Putamen (tissue), 1 donor: ENCODE results near the gene NAALADL2.
A peak's percentile ranks its signal among the peaks of the same experiment; 100 is the strongest.
"Not testable (repeated sequence)": the region's sequence is repeated elsewhere in the genome, so short reads cannot be mapped to it uniquely, and the experiment has no call there.

Experiments used
- DNase-seq: peaks from one replicate; pipeline ENCODE4 v3.0.0-alpha.2; 2016; ENCODE audit warnings: low spot score

NAALADL2 gene

DNA sequence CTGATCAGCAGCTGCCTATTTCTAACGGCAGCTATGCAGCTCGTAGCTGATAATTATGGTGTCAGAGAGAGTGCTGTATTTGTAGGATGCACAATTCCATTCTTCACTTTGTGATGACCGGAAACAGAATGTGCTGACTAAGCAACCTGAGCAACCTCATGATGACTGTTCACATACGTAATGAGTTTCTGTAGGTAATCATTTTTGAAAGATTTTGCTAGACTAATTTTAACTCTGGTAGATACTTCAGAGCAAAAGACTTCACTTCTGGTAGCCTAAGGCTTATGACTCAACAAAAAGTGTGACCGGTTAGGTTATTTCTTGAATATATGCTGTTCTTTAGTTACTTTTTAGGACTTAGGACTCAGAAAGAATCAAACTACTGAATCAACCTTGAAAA is 567.7 kb downstream of the NAALADL2 start:
- no peak for DNase-seq

DNA sequence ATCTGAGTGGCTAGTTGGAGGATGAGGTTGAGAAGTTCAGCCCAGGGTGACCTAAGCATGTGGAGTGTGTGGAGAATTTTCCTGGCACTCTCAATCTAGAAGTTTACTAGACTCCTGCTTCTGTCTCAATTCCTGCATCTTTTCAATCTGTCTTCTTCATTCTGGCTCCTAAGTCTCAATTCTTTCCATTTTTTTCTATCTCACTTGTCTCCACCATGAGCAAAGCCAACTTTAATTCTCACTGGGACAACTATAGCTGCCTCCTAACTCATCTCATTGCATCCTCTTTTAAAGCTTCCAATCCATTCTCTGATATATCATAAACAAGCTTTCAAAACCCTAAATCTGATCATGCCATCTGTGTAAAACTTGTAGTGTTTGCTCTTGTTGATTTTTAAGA is 569.3 kb downstream of the NAALADL2 start:
- DNase-seq, result no peak

DNA sequence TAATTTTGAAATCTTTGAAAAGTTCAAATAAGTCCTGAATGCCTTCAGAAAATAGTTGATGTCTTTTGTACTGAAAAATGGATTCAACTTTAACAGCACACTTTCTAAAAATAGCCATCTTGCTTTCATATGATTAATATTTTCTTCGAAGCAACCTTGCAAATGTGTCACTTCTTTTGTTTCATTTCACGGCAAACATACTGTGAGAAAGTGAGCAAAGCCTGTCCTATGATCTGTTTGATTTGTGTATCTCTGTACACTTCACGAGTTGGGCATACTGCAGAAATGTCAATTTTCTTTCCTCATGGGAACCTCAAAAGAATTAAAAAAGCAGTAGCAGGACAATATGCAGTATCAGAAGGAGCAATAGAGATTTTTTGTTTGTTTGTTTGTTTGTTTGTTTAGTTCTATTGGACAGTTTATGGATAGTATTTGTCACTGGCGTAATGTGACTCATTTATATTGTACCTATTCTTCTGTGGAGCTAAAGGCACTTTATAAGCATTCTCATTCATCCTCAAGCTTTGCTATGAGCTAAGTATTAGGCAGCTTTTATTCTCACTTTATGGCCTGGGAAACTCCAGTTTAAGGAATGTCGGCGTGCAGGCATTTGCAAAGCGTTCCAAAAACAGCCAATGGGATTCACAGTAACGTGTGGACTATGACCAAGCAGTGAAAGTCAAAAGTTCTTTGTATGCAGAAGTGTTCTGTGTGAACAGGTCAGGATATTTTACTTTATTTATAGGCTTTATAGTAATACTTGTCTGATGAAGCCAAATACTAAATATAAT is 572.0 kb downstream of the NAALADL2 start:
- DNase-seq, result no peak

DNA sequence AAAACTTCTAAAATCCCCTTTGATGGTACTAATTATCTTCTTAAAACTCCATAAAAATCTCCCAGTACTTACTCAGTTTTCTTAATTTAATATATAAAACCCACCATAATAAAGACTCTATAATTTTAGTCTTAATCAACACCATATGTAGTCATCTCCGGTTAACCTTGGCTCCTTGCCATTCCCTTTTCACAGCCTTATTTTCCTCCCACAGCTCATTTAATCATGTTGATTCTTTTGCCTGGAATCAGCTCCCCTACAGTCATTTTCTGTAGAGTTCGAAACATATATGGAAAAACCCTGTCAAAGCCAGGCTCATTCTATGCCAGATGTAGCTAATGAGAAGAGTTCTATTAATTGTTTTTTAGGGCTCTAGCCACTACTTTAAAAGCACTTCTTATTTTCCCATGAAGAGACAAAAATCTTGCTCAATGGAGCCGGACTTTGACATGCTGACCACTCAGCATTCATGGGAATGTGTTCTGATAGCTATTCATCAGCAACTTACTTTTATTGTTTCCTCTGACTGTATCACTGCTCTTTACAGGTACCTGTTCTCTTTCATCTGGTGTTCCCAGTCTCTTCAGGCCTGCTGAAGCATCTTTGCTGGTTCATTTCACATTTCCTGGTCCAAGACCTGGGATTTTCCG is 573.4 kb downstream of the NAALADL2 start:
- DNase-seq, result no peak

DNA sequence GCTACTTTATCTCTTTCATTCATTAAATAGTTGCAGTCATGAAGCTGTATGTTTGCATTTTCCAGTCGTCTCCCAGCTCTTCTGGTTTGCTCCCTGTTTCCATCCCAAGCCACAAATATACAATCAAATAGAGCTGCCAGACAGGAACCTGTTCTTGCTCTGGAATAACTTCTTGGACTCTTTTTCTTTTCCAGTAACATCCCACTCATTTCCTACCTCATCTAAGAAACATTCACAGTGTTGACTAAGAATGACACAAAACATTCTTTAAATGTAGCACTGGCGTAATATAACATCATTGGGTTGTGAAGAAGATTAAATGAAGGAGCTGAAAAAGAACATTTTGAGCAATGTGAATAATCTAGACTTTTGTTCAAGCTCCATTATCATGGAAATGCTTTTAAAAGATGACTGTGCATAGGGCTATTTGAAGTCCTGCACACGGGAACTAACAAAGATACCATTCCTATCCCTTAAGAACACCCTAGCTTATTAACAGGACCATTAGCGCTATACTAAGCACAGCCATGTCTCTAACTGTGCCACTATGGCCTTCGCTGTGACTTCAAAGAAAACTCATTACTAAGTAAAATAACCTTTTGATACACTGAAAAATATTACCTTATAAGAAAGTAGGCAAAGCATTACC is 574.0 kb downstream of the NAALADL2 start:
- DNase-seq, result no peak

DNA sequence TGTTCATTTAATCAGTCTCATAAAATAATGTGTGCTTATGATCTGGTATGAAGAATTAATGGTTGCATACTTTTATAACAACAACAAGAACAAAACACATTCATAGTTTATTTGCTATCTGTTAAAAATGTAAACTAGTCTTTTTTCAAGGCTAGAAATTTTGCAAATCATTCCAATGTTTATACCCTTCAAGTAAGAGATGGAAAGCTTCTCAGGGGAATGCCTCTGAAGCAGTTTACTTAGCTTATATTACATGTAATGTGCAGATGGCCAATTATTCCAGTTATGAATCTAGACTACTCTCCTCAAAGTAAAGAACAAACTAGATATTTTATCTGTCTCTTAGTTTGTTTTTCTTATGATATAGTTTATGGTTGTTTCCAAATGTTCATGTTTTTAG is 575.4 kb downstream of the NAALADL2 start:
- no peak for DNase-seq

DNA sequence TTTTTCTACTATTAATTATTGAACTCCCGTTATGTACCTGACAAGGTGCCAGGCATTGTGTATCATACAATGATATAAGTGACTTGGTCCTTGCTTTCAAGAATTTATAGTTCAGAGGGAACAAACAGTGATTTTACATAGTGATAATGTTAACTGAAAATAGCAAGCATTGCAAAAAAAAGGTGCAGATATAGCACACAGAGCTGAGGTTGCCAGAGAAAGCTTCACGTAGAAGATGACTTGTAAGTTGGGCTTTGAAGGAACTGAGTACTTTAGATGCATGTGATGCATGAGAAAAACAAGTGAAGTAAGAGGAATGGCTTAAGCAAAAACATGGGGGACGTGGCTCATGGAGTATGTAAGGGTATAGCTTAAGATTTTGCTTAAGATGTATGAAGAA is 584.5 kb downstream of the NAALADL2 start:
- no peak for DNase-seq

DNA sequence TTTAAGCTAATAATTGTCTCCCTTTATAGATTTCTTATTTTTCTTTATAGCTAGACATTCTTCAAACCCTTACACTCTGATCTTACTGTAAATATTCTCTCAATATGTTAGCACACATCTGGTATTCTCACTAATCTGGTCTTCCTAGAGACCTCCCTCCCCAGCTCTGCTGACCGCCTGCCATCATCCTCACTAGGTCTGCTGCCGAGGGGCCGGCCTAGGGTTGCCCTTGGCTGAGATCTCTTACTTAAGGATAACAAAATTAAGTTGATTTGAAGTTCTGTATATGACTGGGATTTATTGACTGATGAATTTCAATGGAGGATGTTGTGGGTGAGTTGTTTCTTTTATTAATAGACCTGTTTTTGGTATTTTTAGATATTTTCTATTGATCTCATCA is 586.6 kb downstream of the NAALADL2 start:
- DNase-seq, result no peak

DNA sequence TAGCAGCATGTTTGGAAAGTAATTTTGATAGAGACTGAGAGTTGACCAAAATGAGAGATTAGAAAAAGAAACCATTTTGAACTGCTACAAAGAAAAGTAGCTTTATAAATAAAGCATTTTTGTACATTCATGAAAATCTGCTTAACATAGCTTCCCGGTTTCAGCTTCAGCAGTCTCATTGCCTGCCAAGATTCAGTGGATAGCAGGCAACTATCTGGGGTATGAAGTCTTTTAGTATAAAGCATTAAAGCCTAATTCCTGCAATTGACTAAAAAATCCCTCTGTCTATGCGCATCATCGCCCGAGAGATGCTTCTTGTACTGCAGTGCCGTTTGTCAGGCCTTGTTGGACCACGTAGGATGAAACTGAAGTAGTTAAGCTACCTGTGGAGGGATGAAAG is 588.4 kb downstream of the NAALADL2 start:
- no peak for DNase-seq

DNA sequence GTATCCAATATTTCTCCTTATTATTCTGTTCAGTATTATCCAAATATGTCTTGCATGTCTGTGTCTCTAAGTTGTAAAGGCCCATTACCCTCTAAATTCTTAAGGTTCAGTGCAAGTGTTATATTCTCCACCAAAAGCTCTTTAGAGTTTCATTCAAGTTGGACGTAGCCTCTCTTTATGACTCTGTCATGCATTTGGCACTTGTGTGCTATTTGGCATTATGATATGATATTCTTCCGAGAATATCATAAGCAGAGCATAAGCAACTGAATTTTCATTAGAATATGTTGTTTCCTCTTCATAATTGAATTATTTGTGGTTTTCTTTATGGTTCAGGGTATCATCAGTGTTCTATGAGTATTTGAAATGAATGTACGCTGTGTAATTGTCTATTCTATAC is 594.2 kb downstream of the NAALADL2 start:
- DNase-seq, result no peak

DNA sequence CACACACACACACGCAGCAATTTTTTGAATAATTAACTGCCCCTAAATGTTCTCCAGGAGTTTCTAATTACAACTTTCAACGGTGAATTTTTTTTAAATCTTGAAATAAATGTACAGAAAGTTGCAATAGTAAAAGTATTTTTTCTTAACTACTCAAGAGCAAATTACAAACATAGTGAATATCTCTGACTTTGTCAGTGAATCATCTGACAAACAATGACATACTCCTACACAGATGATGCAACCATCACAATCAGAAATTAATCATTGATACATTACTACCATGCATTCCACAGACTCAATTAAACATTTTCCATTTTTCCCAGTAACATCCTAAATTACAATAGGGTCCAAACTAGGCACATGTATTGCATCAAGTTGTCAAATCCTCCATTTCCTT is 597.3 kb downstream of the NAALADL2 start:
- DNase-seq, result no peak

DNA sequence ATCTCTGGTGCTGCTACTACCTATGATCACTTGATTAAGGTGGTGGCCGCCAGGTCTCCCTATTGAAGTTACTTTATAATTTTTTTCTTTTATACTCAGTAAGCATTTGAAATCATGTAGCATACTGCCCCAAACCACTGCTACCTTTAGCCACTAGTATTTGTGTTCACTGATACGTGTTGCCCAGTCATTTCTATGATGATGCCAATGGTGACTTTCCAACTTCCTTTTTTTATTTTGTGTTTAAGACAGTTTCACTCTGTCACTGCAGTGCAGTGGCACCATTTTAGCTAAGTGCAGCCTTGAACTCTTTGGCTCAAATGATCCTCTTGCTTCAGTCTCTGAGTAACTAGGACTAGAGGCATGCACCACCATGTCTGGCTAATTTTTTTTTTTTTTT is 598.2 kb downstream of the NAALADL2 start:
- no peak for DNase-seq

DNA sequence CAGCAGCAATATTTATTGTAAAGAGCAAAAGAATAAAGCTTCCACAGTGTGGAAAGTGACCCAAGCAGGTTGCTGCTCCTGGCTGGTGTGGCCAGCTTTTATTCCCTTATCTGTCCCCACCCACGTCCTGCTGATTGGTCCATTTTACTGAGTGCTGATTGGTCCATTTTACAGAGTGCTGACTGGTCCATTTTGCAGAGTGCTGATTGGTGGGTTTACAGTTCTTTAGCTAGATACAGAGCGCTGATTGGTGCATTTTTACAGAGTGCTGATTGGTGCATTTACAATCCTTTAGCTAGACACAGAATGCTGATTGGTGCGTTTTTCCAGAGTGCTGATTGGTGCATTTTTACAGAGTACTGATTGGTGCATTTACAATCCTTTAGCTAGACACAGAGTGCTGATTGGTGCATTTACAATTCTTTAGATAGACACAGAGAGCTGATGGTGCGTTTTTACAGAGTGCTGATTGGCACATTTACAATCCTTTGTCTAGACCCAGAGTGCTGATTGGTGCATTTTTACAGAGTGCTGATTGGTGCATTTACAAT is 601.8 kb downstream of the NAALADL2 start:
- DNase-seq, result not testable (repeated sequence)

DNA sequence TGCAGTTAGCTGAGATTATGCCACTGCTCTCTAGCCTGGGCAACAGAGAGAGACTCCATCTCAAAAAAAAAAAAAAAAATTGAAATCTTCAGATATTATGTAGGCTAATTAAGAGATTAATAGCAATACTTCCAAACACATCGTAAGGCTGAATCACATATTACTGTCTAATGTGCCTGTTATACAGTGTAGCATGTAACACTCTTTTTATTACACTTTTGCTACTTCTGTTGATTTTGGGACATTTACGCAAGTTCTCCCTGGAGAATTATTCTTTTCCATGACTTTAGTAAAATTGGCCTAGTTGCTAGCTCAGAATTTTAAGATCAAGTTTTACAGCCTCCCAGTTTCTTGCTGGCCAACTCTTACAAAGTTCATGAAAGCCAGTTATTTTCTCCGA is 605.2 kb downstream of the NAALADL2 start:
- no peak for DNase-seq

DNA sequence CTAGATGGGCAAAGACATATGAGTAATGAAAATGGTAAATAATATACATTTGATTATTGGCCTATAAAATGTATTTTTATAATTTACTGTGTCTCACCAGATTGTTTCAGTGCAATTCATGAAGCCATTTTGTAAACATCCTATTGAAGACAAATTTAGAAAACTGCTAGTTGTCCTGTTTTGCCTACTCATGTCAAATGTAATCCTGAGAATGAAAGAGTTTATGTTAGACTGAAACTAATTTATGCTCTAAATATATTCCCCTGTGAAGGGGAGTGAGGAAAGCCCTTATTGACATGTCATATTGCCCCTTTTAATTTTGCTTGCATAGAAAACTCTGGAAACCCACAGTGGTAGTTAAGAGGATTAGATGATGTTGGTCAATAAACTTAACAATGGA is 610.0 kb downstream of the NAALADL2 start:
- DNase-seq, result no peak

DNA sequence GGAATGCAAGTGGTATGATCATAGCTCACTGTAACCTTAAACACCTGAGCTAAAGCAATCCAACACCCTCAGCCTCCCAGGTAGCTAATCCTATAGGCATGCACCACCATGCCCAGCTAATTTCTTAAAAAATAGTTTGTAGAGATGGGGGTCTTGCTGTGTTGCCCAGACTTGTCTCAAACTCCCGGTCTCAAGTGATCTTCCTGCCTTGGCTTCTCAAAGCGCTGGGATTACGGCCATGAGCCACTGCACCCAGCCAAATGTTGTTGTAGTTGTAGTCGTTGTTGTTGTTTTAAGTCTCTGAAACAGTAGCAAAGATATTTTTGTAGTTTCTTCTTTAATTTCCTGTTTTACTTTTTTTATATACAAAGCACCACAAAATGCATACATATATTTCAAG is 616.6 kb downstream of the NAALADL2 start:
- no peak for DNase-seq

DNA sequence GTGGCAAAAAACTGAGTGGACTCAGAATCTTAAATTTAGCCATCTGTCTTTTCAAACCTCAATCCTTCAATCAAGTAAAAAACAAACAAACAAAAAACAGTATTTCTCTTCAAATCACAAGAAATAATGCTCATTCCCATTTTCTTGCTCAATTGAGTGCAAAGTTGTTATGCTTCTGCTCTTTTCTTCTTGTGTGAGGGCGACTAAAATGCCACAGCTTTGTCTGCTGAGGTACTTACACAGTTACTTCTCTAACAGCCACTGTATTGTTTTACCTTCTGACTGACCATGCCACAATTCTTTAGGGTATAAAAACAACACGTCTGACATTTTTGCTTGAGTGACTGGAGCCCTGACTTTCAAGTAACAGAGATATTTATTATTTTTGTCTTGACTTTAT is 617.4 kb downstream of the NAALADL2 start:
- DNase-seq, result no peak

DNA sequence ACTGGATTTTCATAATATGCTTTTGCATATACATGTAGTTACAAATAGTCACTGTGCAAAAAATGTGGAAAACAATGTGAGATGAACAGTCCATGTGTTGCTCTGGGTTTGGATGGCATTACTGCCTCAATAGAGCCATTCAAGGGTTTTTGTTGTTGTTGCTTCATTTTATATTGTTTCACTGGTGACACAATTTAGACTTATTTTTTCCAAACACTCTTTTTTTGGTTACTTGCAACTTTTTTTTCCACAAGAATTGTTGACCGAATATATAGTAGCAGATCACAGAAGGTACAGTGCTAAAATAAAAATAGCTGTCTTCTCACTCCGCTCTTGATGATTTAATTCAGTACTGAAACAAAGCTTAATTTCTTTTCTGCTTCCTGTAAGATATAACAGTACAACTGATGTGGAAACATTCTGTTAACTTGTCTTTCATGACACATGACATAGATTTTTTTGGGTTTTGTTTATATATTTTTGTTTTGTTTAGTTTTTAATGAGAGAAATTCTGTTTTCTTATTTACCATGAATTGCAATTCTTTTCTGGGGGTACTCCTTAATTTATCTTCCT is 618.6 kb downstream of the NAALADL2 start:
- DNase-seq, result peak; percentile 19

DNA sequence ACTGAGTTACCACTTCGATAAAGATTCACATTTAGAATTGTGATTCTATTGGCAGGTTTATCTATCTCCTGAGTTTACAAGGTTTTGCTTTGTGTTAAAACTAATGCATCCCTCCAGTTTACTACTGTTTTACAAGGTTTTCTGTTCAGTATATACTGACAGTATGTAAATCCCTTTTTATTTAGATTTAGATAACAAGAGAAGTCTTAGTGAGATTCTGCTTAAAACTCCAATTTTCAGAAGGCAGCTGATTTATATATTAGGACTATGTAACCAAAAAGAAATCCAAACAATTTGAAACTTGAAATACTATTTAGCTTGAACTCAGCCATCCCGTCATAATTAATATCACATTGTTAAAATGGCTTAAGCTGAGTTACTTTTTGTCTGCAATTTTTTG is 619.2 kb downstream of the NAALADL2 start:
- no peak for DNase-seq

DNA sequence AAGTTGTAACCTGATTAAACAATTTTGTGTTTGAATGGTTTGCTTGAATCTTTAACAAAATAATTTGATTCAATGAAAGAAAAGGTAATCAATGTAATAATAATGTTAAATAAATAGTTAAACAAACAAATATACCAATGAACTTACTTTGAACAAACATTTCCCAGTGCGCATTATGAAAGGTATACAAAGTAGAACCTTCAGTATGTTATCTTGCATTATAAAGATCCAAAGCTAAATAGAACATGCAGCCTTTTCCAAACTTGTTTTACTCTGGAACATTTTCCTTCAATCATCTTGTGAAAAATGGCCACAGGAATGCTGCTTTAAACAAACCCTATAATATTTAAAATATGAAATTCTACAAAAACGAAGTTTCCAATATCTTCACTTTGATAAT is 620.0 kb downstream of the NAALADL2 start:
- DNase-seq, result no peak

DNA sequence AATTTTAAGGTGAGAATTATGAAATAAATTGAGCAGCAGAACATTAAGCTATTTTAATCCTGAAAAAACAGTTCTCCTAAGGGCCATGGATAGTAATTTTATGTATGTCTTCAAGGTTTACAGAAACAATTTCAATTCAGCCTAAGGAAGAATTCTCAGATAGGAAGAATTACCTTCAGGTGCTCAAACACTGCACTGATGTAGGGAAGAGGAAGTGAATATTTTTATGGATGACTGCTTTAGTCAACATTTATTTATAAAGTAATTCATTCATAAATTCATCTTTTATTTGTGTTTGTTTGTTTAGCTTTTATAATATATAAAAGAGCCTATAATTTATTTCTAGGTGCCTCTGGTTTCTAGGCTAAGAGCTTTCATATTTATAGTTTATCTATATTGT is 620.7 kb downstream of the NAALADL2 start:
- no peak for DNase-seq

DNA sequence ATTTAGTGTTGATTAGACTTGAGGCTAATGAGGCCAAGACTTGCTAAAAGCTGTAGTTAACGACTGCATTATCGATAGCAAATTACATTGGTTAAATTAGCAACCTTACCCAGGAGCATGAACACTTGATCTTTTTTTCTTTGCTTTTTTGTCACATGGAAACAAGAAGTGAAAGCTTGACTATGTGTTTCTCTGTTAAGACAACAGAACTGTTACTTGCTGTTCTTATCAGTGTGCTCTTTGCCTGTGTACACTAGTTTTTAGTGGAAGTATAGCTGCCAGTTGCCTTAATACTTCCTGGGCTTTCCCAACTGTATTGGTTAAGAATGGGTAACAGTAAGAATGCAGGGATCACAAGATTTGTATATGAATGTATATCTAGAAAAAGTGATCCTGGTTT is 625.5 kb downstream of the NAALADL2 start:
- DNase-seq, result no peak

DNA sequence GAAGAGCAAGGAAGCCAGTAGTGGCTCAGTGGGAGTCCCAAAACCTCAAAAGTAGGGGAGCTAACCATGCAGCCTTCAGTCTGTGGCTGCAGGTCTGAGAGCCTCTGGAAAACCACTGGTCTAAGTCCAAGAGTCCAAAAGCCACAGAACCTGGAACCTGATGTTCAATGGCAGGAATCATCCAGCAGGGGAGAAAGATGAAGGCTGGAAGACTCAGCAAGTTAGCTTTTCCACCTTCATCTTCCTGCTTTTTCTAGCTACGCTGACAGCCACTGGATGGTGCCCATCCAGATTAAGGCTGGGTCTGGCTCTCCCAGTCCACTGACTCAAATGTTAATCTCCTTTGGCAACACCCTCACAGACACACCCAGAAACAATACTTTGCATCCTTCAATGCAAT is 626.3 kb downstream of the NAALADL2 start:
- DNase-seq, result no peak
